HCT116 (cell line): Measurements from ENCODE around the gene KRTAP21-1. TPM values are rescaled to one million over a fixed set of nuclear protein-coding genes. Genes with fewer than 3 reads are reported as not detected.

ENCODE experiments used
- ATAC-seq: fragments of 200-7000 bp; cut with Tn5 transposase; 2 replicates; pipeline ENCODE4 v1.9.1; 2020; ENCODE audit warnings: mild to moderate bottlenecking, moderate library complexity
- BruUV-seq: library from RNA; stranded (reverse); fragments of 400-500 nt; replicated peaks from 2 replicates; lab custom pipeline; 2021; lab: Mats Ljungman, UMichigan
- CTCF ChIA-PET: fragments of 300-600 bp; sonication (Branson Sonifier 250); formaldehyde crosslinking; loops from one replicate; lab custom pipeline; 2021; ENCODE audit warnings: antibody characterized with exemption; lab: Charles Lee
- POLR2A ChIA-PET: fragments of 300-600, 350-600 bp; sonication (Branson Sonifier 250); formaldehyde crosslinking; loops from one replicate; lab custom pipeline; 2021; ENCODE audit warnings: antibody characterized with exemption; lab: Charles Lee
- RAD21 ChIA-PET, 2 experiments: fragments of 300-600 bp; sonication (Branson Sonifier 250); formaldehyde crosslinking; loops; one replicate each; lab custom pipeline; 2023; ENCODE audit warnings: low total read pairs in 2 of 2; ENCODE audit not compliant: uncharacterized antibody in 2 of 2, unreplicated experiment in 2 of 2, low non-redundant PET in 1 of 2; lab: Charles Lee
- DNase-seq: peaks from one replicate; pipeline ENCODE4 v3.0.0-alpha.2; 2010; ENCODE audit warnings: low read depth, low spot score
- H2AFZ ChIP-seq: fragments of 200-600 bp; shearing (Covaris generic), sonication (generic); 2 replicates; pipeline ENCODE4 v1.6.1; 2017; ENCODE audit warnings: low read depth, mixed run types, mixed read lengths, antibody characterized with exemption, low read length; ENCODE audit not compliant: poor library complexity, severe bottlenecking
- H3K27ac ChIP-seq: 2 replicates; pipeline ENCODE4 v1.5.1; 2012; ENCODE audit warnings: low read depth, low read length
- H3K27me3 ChIP-seq: fragments of 200-600 bp; sonication (generic); 2 replicates; pipeline ENCODE4 v1.6.1; 2016; ENCODE audit warnings: mixed run types, low read length, mixed read lengths; ENCODE audit not compliant: insufficient read depth
- H3K36me3 ChIP-seq, 2 experiments: fragments of 200-500 bp in 1 of 2; fragments of 200-600 bp in 1 of 2; sonication (Bioruptor generic) in 1 of 2; sonication (generic) in 1 of 2; 2 replicates each; pipeline versions ENCODE4 v1.5.1 to v1.6.1; 2014 to 2016; ENCODE audit warnings: low read length in 2 of 2, inconsistent platforms in 1 of 2, mixed read lengths in 1 of 2, mixed run types in 1 of 2; ENCODE audit not compliant: insufficient read depth in 2 of 2, control insufficient read depth in 1 of 2
- H3K4me1 ChIP-seq, 2 experiments: fragments of 200-600 bp in 1 of 2; sonication (generic) in 1 of 2; 2 replicates each; pipeline versions ENCODE4 v1.5.1 to v1.6.1; 2012 to 2017; ENCODE audit warnings: low read length in 2 of 2, inconsistent platforms in 1 of 2, mild to moderate bottlenecking in 1 of 2, mixed read lengths in 1 of 2, mixed run types in 1 of 2, moderate library complexity in 1 of 2; ENCODE audit not compliant: insufficient read depth in 2 of 2, control insufficient read depth in 1 of 2
- H3K4me2 ChIP-seq: fragments of 200-600 bp; sonication (generic); 2 replicates; pipeline ENCODE4 v1.6.1; 2017; ENCODE audit warnings: mixed run types, low read length, mixed read lengths
- H3K4me3 ChIP-seq, 2 experiments: fragments of 200-600 bp in 1 of 2; sonication (generic) in 1 of 2; replicated peaks in 1 of 2; 2 replicates each; pipeline ENCODE4 v1.5.1; 2011 to 2016; ENCODE audit warnings: low read length in 2 of 2, control low read depth in 1 of 2, low read depth in 1 of 2, mild to moderate bottlenecking in 1 of 2, mixed read lengths in 1 of 2, mixed run types in 1 of 2
- H3K79me2 ChIP-seq: fragments of 200-600 bp; sonication (generic); 2 replicates; pipeline ENCODE4 v1.6.1; 2017; ENCODE audit warnings: mild to moderate bottlenecking, mixed run types, low read length, moderate library complexity, mixed read lengths; ENCODE audit not compliant: insufficient read depth
- H3K9ac ChIP-seq: fragments of 200-600 bp; sonication (generic); 2 replicates; pipeline ENCODE4 v1.6.1; 2016; ENCODE audit warnings: low read length, mixed read lengths
- H3K9me2 ChIP-seq: fragments of 200-600 bp; sonication (generic), shearing (Covaris generic); 2 replicates; pipeline ENCODE4 v1.6.1; 2017; ENCODE audit warnings: mixed run types, mild to moderate bottlenecking, moderate library complexity; ENCODE audit not compliant: insufficient read depth
- H3K9me3 ChIP-seq, 2 experiments: fragments of 200-500 bp in 1 of 2; fragments of 200-600 bp in 1 of 2; sonication (Bioruptor generic) in 1 of 2; sonication (generic) in 1 of 2; 2 replicates each; pipeline ENCODE4 v1.6.1; 2014 to 2017; ENCODE audit warnings: low read length in 2 of 2, mixed read lengths in 2 of 2, inconsistent platforms in 1 of 2, low read depth in 1 of 2, mild to moderate bottlenecking in 1 of 2, mixed run types in 1 of 2, moderate library complexity in 1 of 2; ENCODE audit not compliant: control insufficient read depth in 1 of 2, insufficient read depth in 1 of 2
- H4K20me1 ChIP-seq: fragments of 200-600 bp; sonication (generic), shearing (Covaris generic); 2 replicates; pipeline ENCODE4 v1.6.1; 2017; ENCODE audit warnings: mixed run types, mild to moderate bottlenecking, moderate library complexity; ENCODE audit not compliant: insufficient read depth
- CBX3 ChIP-seq: IDR thresholded peaks from 2 replicates; pipeline ENCODE4 v1.6.1; 2012; ENCODE audit warnings: low read depth
- CEBPB ChIP-seq: IDR thresholded peaks from 2 replicates; pipeline ENCODE4 v1.6.1; 2012; ENCODE audit warnings: low read depth
- ELF1 ChIP-seq: IDR thresholded peaks from 2 replicates; pipeline ENCODE4 v1.6.1; 2012; ENCODE audit warnings: low read depth, borderline replicate concordance
- EZH2 ChIP-seq: fragments of 200-600 bp; sonication (generic); IDR thresholded peaks from 2 replicates; pipeline ENCODE4 v1.6.1; 2017; ENCODE audit warnings: antibody characterized with exemption, mixed run types
- JUND ChIP-seq: IDR thresholded peaks from 2 replicates; pipeline ENCODE4 v1.6.1; 2012
- POLR2A ChIP-seq: IDR thresholded peaks from 2 replicates; pipeline ENCODE4 v1.7.0; 2011; ENCODE audit warnings: borderline replicate concordance; ENCODE audit not compliant: insufficient read depth, insufficient read length; ENCODE audit errors: extremely low read depth
- REST ChIP-seq: IDR thresholded peaks from 2 replicates; pipeline ENCODE4 v1.6.1; 2012; ENCODE audit warnings: low read depth
- SP1 ChIP-seq: IDR thresholded peaks from 2 replicates; pipeline ENCODE4 v1.6.1; 2012; ENCODE audit warnings: low read depth
- SRF ChIP-seq: IDR thresholded peaks from 2 replicates; pipeline ENCODE4 v1.6.1; 2012; ENCODE audit warnings: low read depth
- ZFX ChIP-seq: fragments of 450-650 bp; IDR thresholded peaks from 2 replicates; pipeline ENCODE4 v1.6.1; 2017
- intact Hi-C: fragments of 100-400 bp; cut with micrococcal nuclease; formaldehyde crosslinking; loops from 2 replicates; pipeline ENCODE4 v1.10.0; 2022
- total RNA-seq: library from RNA; stranded (reverse); gene quantifications from one replicate; pipeline ENCODE4 v1.2.1, GENCODE V29; 2021; ENCODE audit not compliant: unreplicated experiment
- TF ChIP-seq, protein P1 (sequence below): IDR thresholded peaks from 2 replicates; pipeline ENCODE4 v1.6.1; 2011; ENCODE audit warnings: mild to moderate bottlenecking, low read length, moderate library complexity; ENCODE audit not compliant: insufficient replicate concordance; ENCODE audit errors: extremely low read depth

Gene KRTAP21-1
- total RNA-seq, 1 experiment from 2014 or later = not detected

GRCh38 chr21:30714456-30714855 is 40.8 kb downstream of the KRTAP21-1 start:
- intact Hi-C loops = no loop called here
- no peak for ATAC-seq
- Histone ChIP-seq H3K79me2 (no peaks in the 10 kb centered on the region), H2AFZ (no peak overlapping the region)
- TF ChIP-seq ELF1 (no peak), ZFX (no peak), SP1 (no peak), POLR2A (no peak), CBX3 (no peak), CEBPB (no peak), EZH2 (no peak), REST (no peak), SRF (no peak), JUND (no peak)
- TF ChIP-seq, protein P1, sequence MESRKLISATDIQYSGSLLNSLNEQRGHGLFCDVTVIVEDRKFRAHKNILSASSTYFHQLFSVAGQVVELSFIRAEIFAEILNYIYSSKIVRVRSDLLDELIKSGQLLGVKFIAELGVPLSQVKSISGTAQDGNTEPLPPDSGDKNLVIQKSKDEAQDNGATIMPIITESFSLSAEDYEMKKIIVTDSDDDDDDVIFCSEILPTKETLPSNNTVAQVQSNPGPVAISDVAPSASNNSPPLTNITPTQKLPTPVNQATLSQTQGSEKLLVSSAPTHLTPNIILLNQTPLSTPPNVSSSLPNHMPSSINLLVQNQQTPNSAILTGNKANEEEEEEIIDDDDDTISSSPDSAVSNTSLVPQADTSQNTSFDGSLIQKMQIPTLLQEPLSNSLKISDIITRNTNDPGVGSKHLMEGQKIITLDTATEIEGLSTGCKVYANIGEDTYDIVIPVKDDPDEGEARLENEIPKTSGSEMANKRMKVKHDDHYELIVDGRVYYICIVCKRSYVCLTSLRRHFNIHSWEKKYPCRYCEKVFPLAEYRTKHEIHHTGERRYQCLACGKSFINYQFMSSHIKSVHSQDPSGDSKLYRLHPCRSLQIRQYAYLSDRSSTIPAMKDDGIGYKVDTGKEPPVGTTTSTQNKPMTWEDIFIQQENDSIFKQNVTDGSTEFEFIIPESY = no peak
- TF ChIP-seq, all 23 proteins: peak for 0
- Histone ChIP-seq H3K9ac (no peak overlapping the region), H3K4me3 (no peak overlapping the region), H3K4me2 (no peak overlapping the region), H3K9me2 (no peaks in the 10 kb centered on the region), H3K27me3 (no peaks in the 10 kb centered on the region), H4K20me1 (no peaks in the 10 kb centered on the region), H3K27ac (no peak overlapping the region), H3K4me1 (no peaks in the 10 kb centered on the region), H3K9me3 (peaks cover 0 to 8% of the 10 kb centered on the region in 2 experiments; a peak in 2 of 4 replicates), H3K36me3 (no peaks in the 10 kb centered on the region)
- no TSS peak for BruUV-seq
- ChIA-PET CTCF (no interaction called here), RAD21 (no interaction called here), POLR2A (no interaction called here)
- DNase-seq = no peak
